Left renal pelvis (tissue), 4 donors: ENCODE data around the gene GNAQ. TPM values are rescaled to one million over a fixed set of nuclear protein-coding genes. Genes with fewer than 3 reads are reported as not detected.

Experiments
- DNase-seq, 4 donors: peaks; one replicate each; pipeline ENCODE4 v3.0.0-alpha.2; 2013; ENCODE audit warnings: low read depth in 4 of 4, low spot score in 3 of 4
- polyA plus RNA-seq, 4 donors: library from polyadenylated mRNA; unstranded; fragments of 120-200 nt; gene quantifications; one replicate each; pipeline ENCODE4 v1.2.1, GENCODE V29; 2013; ENCODE audit not compliant: insufficient read length in 4 of 4

GNAQ gene
- polyA plus RNA-seq, 4 donors: 60.6 to 75.1 (median 62.3) TPM

- no peak for DNase-seq
Observed at GRCh38 chr9:77854258-77854915, 177.2 kb downstream of the GNAQ start.

- no peak for DNase-seq
Observed at GRCh38 chr9:77853716-77854115, 177.9 kb downstream of the GNAQ start.

GRCh38 chr9:77851882-77852595, 179.6 kb downstream of the GNAQ start:
- no peak for DNase-seq

GRCh38 chr9:77848897-77849296, 182.7 kb downstream of the GNAQ start:
- no peak for DNase-seq

- no peak for DNase-seq
Observed at GRCh38 chr9:77848404-77848803, 183.2 kb downstream of the GNAQ start.

- DNase-seq: no peak
Observed at GRCh38 chr9:77847626-77848025, 184.0 kb downstream of the GNAQ start.

GRCh38 chr9:77847059-77847499, 184.5 kb downstream of the GNAQ start:
- DNase-seq: no peak

- DNase-seq: no peak
Observed at GRCh38 chr9:77844415-77844814, 187.2 kb downstream of the GNAQ start.

- DNase-seq: no peak
Observed at GRCh38 chr9:77843871-77844155, 187.8 kb downstream of the GNAQ start.

GRCh38 chr9:77843076-77843870, 188.3 kb downstream of the GNAQ start:
- no peak for DNase-seq

- DNase-seq: no peak
Observed at GRCh38 chr9:77841739-77842386, 189.7 kb downstream of the GNAQ start.

GRCh38 chr9:77839459-77840140, 192.0 kb downstream of the GNAQ start:
- no peak for DNase-seq

GRCh38 chr9:77838986-77839385, 192.6 kb downstream of the GNAQ start:
- DNase-seq: no peak

- DNase-seq: no peak
Observed at GRCh38 chr9:77834898-77835488, 196.6 kb downstream of the GNAQ start.

GRCh38 chr9:77833561-77834429, 197.8 kb downstream of the GNAQ start:
- no peak for DNase-seq

- DNase-seq: peak in 2 of 4 donors; percentile 18 to 38
Observed at GRCh38 chr9:77832639-77833038, 199.0 kb downstream of the GNAQ start.

GRCh38 chr9:77831781-77832180, 199.8 kb downstream of the GNAQ start:
- no peak for DNase-seq

- no peak for DNase-seq
Observed at GRCh38 chr9:77830618-77831285, 200.9 kb downstream of the GNAQ start.

GRCh38 chr9:77829420-77829819, 202.2 kb downstream of the GNAQ start:
- DNase-seq: no peak
